ENCODE data around the gene KCTD10. TPM values are rescaled to one million over a fixed set of nuclear protein-coding genes. Genes with fewer than 3 reads are reported as not detected.
A peak's percentile ranks its signal among the peaks of the same experiment; 100 is the strongest.

KCTD10 gene
- total RNA-seq, 3 donors from 2014 or later (not counting 1 experiment from before 2014, with no cell fraction given), result 76.0 to 141 (median 79.0) TPM

DNA sequence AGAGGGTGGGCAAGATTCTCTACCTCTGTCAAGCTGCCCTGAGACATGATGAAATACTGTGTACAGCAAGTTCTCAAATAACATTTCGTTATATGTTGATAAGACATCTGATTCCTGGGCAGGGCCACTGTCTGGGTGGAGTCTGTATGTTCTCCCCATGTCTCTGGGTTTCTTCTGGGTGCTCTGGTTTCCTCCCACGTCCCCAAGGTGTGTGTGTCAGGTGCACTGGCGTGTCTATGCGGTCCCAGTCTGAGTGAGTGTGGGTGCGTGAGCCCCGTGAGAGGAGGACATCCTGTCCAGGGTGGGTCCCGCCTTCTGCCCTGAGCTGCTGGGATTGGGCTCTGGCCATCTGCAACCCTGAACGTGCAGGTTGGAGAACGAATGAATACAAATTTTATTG is 29.6 kb downstream of the KCTD10 start:
- ATAC-seq, result no peak
- Histone ChIP-seq H3K27ac (ENCODE audit: low read length) (peak overlapping the region; percentile 77), H3K4me3 (ENCODE audit: low read length) (no peak overlapping the region), H3K9me3 (ENCODE audit: control insufficient read depth, insufficient read depth, low read length) (no peaks in the 10 kb centered on the region), H3K36me3 (ENCODE audit: control insufficient read depth, insufficient read depth, low read length) (peaks cover 8% of the 10 kb centered on the region), H3K27me3 (ENCODE audit: control insufficient read depth, insufficient read depth, low read length) (no peaks in the 10 kb centered on the region), H3K4me1 (ENCODE audit: control insufficient read depth, insufficient read depth, low read length) (peaks cover 65% of the 10 kb centered on the region)
- H3K27me3 Mint-ChIP-seq (ENCODE audit: low read depth in 2 of 2), result no peaks in the 10 kb centered on the region
- peak overlapping the region; percentile 80 to 93 for H3K27ac Mint-ChIP-seq
- no peaks in the 10 kb centered on the region for H3K36me3 Mint-ChIP-seq
- no peak for DNase-seq
- H3K4me1 Mint-ChIP-seq, result peaks cover 68 to 76% of the 10 kb centered on the region in 2 donors
- WGBS (ENCODE audit: insufficient coverage), result 71% methylated on average over 7 of the region's 9 CpGs
- H3K9me3 Mint-ChIP-seq, result no peaks in the 10 kb centered on the region
- TF ChIP-seq, protein P1, sequence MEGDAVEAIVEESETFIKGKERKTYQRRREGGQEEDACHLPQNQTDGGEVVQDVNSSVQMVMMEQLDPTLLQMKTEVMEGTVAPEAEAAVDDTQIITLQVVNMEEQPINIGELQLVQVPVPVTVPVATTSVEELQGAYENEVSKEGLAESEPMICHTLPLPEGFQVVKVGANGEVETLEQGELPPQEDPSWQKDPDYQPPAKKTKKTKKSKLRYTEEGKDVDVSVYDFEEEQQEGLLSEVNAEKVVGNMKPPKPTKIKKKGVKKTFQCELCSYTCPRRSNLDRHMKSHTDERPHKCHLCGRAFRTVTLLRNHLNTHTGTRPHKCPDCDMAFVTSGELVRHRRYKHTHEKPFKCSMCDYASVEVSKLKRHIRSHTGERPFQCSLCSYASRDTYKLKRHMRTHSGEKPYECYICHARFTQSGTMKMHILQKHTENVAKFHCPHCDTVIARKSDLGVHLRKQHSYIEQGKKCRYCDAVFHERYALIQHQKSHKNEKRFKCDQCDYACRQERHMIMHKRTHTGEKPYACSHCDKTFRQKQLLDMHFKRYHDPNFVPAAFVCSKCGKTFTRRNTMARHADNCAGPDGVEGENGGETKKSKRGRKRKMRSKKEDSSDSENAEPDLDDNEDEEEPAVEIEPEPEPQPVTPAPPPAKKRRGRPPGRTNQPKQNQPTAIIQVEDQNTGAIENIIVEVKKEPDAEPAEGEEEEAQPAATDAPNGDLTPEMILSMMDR (IDR thresholded peaks at IDR 0.05), result no peak
- peak overlapping the region; percentile 28 for H3K4me3 Mint-ChIP-seq
- intact Hi-C loops (cut with micrococcal nuclease), result no loop called here

DNA sequence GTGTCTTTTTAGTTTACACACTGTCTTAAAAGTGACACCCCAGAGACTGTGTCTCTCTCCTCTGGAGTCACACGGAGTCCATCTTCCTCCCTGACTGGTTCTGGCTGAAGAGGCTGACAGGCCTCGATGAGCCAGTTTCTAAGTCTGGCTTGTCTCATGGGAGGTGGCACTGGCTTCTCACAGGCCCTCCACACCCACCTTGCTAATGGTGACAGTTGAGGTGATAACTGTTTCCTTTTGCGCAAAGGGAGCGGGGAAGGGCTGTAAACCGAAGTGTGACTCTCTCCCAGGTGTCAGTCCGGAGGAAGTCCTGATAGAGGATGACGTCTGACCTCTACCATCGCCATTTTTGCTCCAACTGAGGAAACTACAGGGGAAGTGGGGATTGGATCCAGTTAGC is 30.2 kb downstream of the KCTD10 start:
- peak overlapping the region; percentile 80 to 93 for H3K27ac Mint-ChIP-seq
- TF ChIP-seq, protein P1 (IDR thresholded peaks at IDR 0.05), result no peak
- peak in 1 of 2 donors; percentile 19 for DNase-seq

DNA sequence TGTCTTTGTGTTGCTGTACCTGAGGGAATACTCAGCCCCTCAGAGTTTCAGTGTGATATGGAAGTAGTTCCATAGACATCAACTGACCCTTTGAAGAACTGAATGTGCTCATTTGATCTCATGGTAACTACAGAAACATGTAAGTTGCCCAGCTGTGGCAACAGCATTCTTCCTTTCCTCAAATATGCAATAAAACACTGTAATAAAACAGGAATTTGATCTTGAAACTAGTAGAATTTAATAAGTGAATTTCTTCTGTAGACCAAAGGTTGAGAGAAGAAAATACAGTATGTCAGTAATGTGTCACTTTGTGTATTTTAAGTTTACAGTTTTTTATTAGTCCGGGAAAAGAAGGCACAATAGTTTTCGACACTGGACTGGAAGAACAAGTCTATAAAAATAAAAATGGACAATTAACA is 31.9 kb downstream of the KCTD10 start:
- no peaks in the 10 kb centered on the region for H3K36me3 Mint-ChIP-seq
- Histone ChIP-seq H3K4me3 (ENCODE audit: low read length) (no peak overlapping the region), H3K27ac (ENCODE audit: low read length) (peak overlapping the region; percentile 5), H3K9me3 (ENCODE audit: control insufficient read depth, insufficient read depth, low read length) (no peaks in the 10 kb centered on the region), H3K4me1 (ENCODE audit: control insufficient read depth, insufficient read depth, low read length) (peaks cover 43% of the 10 kb centered on the region), H3K36me3 (ENCODE audit: control insufficient read depth, insufficient read depth, low read length) (peaks cover 8% of the 10 kb centered on the region), H3K27me3 (ENCODE audit: control insufficient read depth, insufficient read depth, low read length) (no peaks in the 10 kb centered on the region)
- no peak for ATAC-seq
- TF ChIP-seq, protein P1 (IDR thresholded peaks at IDR 0.05), result no peak
- no peak for DNase-seq
- H3K4me1 Mint-ChIP-seq, result peaks cover 45 to 57% of the 10 kb centered on the region in 2 donors
- H3K9me3 Mint-ChIP-seq, result no peaks in the 10 kb centered on the region
- no peaks in the 10 kb centered on the region for H3K27me3 Mint-ChIP-seq (ENCODE audit: low read depth in 2 of 2)
- peak overlapping the region; percentile 80 to 93 for H3K27ac Mint-ChIP-seq
- H3K4me3 Mint-ChIP-seq, result peak overlapping the region; percentile 7
- WGBS (ENCODE audit: insufficient coverage), result 100% methylated on average over 2 of the region's 2 CpGs
- intact Hi-C loops (cut with micrococcal nuclease), result no loop called here

More for the DNA sequence above, 30.2 kb downstream of the KCTD10 start:
- Mint-ChIP-seq H3K4me1 (peaks cover 62 to 73% of the 10 kb centered on the region in 2 donors), H3K4me3 (peak overlapping the region; percentile 53), H3K36me3 (no peaks in the 10 kb centered on the region), H3K9me3 (no peaks in the 10 kb centered on the region), H3K27me3 (ENCODE audit: low read depth in 2 of 2) (no peaks in the 10 kb centered on the region)
- Histone ChIP-seq H3K4me3 (ENCODE audit: low read length) (no peak overlapping the region), H3K36me3 (ENCODE audit: control insufficient read depth, insufficient read depth, low read length) (peaks cover 8% of the 10 kb centered on the region), H3K4me1 (ENCODE audit: control insufficient read depth, insufficient read depth, low read length) (peaks cover 59% of the 10 kb centered on the region), H3K9me3 (ENCODE audit: control insufficient read depth, insufficient read depth, low read length) (no peaks in the 10 kb centered on the region), H3K27ac (ENCODE audit: low read length) (peak overlapping the region; percentile 77), H3K27me3 (ENCODE audit: control insufficient read depth, insufficient read depth, low read length) (no peaks in the 10 kb centered on the region)
- peak; percentile 60 to 72 (median 71) for ATAC-seq
- intact Hi-C loops (cut with micrococcal nuclease), result no loop called here
- 52% methylated on average over 8 of the region's 8 CpGs for WGBS (ENCODE audit: insufficient coverage)

DNA sequence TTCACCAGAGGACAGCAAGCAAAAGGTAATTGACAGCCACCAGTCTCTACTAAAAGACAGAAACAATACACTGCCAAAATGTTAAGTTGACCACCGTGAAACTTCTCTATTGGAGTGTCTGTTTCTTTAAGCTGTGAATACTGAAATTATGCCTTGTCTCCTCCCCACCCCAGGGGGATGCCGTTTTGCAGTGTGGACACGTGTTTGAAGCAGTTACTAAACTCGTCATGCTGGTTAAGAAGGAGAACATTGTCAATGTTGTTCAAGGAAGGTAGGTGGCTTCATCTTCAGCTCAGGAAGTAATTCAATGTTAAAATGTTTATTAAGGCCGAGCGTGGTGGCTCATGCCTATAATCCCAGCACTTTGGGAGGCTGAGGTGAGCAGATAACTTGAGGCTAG is 32.8 kb downstream of the KCTD10 start:
- no peak for DNase-seq
- Histone ChIP-seq H3K36me3 (ENCODE audit: control insufficient read depth, insufficient read depth, low read length) (peaks cover 6% of the 10 kb centered on the region), H3K4me1 (ENCODE audit: control insufficient read depth, insufficient read depth, low read length) (peaks cover 36% of the 10 kb centered on the region), H3K27ac (ENCODE audit: low read length) (no peak overlapping the region), H3K4me3 (ENCODE audit: low read length) (no peak overlapping the region), H3K27me3 (ENCODE audit: control insufficient read depth, insufficient read depth, low read length) (no peaks in the 10 kb centered on the region), H3K9me3 (ENCODE audit: control insufficient read depth, insufficient read depth, low read length) (no peaks in the 10 kb centered on the region)
- WGBS (ENCODE audit: insufficient coverage), result 93% methylated on average over 5 of the region's 6 CpGs
- intact Hi-C loops (cut with micrococcal nuclease), result no loop called here
- H3K27ac Mint-ChIP-seq, result peak overlapping the region; percentile 80 to 93
- TF ChIP-seq, protein P1 (IDR thresholded peaks at IDR 0.05), result no peak
- no peaks in the 10 kb centered on the region for H3K36me3 Mint-ChIP-seq
- no peak overlapping the region for H3K4me3 Mint-ChIP-seq
- peaks cover 36 to 48% of the 10 kb centered on the region in 2 donors for H3K4me1 Mint-ChIP-seq
- H3K9me3 Mint-ChIP-seq, result no peaks in the 10 kb centered on the region
- ATAC-seq, result no peak
- H3K27me3 Mint-ChIP-seq (ENCODE audit: low read depth in 2 of 2), result no peaks in the 10 kb centered on the region
